HG02678 (cell line): Measurements from ENCODE around the gene KCNQ1.

Source experiments
- ATAC-seq: cut with Tn5 transposase; IDR thresholded peaks from one replicate; pipeline ENCODE4 v1.9.1; 2021; ENCODE audit warnings: mild to moderate bottlenecking, moderate library complexity; ENCODE audit not compliant: unreplicated experiment

Gene KCNQ1

DNA sequence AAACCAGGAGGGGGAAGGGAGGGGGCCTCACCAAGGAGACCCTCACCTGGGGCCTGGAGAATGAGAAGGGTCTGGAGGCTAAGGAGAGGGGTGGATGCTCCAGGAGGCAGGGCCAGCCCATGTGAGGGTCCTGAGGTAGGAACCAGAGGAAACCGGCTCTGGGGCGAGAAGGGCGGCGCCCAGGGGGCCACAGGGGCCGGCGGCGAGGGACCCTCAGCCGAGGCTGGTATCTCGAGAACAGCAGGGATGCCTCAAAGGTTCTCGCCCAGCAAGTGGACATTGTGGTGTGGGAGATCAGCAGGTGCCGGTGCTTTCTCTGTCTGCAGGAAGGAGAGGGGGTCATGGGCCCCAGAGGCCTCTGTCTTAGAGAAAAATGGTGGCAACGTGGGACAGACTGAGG lies 392.8 kb downstream of the KCNQ1 start:
- no peak for ATAC-seq

DNA sequence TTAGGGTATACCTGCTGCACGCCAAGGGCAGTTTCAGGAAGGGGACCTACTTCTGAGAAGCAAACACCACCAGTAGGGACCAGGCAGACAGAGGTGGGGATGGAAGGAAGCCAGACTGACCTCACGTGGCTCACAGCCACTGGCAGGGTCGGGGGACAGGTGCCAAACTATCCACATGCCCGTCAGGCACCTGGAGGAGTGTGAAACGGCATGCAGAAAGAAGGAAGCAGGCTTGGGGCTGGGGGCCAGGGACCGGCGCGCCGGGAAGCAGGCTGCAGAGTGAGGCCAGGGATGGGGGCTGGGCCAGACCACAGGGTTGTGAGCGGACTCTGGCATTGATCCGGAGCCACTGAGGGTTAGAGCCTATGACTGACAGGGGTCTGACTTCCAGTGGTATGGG lies 393.3 kb downstream of the KCNQ1 start:
- ATAC-seq: no peak

DNA sequence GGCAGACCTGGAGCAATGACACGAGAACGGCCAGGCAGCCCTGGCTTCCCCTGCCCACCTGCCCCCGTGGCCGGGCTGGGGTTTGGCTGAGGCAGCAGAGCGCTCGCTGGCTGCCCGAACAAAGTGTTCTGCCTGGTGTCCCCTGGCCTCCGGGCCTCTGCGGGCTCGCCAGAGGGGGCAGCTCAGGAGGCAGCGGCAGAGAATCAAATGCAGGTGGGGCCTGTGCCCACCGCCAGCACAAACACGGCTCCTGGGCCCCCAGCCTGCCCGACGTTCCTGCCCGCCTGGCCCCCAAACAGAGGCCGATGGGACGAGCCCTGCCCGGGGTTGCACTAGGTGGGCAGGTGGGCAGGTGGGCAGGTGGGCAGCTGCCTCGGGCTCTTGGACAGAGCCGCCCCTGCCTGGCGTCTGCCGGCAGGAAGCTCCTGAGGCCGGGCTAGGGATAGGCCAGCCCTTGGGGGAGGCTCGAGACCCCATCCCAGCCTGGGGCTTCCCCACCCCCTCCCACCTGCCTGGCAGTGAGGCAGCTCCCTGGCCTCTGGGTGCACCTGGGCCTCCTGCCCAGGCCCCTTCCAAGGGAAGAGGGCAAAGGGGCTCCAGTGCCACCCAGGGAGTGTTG lies 394.0 kb downstream of the KCNQ1 start:
- no peak for ATAC-seq

DNA sequence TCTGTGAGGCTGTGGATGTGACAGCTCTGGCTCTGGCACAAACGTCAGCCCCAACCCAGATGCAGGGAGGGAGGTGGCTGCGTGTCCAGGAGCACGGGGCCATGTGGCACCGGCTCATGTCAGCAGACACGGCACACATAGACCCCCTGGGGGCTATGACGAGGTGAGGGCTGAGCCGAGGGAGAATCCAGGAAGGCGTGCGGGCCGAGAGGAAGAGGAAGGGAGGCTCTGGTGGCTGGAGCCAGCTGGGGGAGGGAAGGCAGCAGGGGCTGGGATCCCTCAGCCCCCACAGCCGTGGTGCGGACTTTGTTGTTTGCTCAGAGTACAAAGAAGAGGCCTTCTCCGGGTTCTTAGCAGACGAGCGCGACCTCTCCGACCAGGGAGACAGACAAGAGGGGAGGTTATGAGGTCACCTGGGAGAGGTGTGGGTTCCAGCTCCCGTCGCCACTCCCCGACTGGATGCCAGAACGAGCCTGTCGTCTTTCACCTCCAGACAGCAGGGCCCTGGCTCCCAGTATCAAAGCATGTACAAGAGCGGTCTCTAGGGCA lies 394.7 kb downstream of the KCNQ1 start:
- no peak for ATAC-seq

DNA sequence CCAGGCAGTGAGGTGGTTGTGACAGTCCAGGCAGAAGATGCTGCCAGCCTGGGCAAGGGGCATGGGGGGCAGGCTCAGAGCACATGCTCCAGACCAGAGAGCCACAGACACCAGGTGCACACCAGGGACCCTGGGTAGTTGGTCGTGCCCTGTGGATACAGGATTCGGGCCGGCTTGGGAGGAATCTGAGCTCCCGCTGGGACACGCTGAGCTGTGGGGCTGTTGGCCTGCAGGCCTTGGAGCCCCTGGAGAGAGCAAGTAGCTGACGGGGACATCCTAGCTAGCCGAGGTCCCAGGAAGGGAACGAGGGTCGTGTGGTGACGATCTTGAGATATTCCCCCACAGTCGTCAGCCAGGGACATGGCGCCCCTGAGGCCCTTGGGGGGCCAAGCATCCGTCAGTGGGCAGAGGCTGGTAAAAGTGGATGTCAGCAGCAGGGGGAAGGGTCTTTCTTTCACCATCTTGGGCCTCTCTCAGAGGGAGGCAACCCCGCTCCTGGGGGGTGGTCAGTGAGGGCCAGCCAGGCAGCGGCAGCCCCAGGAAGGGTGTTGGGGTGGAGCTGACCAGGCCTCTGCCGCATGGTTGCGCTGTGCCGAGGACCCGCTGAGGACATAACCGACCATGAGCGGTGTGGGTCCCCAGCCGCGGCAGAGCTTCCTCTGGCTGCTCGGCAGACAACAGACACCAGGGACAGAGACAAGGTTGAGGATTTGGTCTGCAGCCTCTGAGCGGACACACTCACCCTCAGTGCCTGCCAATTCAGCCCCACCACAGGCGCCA lies 396.8 kb downstream of the KCNQ1 start:
- ATAC-seq: no peak

DNA sequence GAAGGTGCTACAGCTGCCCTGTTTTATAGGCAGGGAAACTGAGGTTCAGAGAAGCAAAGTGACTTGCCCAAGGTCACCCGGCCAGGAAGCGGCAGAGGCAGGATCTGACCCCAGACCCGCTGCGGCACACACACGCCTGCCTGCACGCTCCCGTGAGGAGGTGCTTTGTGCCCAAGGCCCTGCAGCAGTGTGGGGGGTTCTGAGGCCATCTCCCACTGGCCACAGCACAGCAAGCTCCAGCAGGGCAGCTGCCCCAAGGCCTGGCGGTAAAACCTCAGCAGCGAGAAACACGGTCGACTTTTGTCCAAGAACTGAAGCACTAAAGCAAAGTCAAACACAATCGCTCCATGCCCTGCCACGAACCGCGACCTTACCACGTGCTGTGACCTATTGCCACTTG lies 398.1 kb downstream of the KCNQ1 start:
- ATAC-seq: no peak

DNA sequence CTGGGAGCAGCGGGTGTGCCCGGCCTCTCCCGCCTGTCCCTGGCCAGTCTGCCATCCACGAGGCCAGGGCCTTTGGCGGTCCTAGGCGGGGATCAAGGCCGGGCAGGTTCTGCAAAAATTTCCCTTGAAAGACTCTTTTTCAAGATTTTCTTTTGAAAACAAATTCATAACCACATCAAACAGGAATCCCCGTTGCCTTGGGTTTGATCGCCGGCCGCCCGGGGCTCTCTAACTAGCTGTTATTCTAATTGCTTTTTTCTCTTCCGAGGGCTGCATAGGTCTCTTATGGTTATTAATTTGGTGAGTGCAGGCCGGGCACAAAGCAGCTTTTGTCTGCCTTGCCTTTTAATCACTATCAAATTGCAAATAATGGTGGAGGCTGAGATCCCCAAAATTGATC lies 398.7 kb downstream of the KCNQ1 start:
- no peak for ATAC-seq

DNA sequence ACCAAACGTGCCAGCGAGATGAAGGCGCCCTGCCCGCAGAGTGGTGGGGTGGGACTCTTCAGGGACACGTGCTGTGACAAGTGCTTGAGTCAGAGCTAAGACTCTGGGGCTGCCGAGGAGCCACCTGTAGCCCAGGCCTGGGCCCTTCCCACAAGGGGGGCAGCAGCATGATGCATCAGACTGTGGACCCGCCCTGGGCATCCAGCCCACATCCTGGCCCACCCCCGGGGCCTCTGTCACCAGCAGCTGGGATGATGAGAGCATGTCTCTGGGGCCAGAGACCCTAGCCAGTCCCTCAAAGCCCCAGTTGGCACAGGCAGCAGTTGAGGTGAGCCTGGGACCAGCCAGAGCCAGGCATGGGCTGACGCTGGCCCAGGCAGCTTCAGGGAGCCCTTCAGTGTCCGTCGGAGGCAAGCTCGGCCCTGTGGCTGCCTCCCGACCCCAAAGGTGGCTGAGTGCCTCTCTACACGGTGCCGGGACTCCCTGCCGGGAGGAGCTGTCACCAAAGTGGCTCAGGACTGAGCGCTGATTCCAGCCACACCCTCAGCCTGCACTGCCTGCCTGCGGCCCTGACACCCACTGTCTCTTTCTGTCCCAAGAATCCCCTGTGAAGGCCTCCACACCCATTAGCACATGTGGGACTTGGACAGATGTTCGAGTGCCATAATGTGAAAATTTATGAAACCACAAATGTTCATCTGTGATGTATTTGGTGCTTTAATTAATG lies 399.5 kb downstream of the KCNQ1 start:
- no peak for ATAC-seq

DNA sequence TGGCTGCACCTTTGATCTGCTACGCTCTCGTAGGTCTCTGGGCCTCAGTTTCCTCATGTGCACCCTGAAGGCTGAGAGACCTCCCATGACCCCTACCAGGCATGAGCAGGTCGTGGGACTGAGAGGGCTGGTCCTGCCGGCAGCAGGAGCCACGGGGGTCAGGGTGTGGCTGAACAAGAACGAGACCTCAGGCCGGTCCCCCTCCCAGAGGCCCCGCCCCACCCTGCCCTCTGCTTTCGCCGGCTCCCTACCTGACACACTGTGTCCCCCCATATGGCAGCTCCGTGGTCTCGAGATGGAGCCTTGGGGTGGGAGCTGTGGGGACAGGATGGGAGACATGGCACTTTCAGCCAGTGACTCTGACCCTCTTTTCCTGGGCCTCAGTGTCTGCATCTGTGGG lies 400.2 kb downstream of the KCNQ1 start:
- ATAC-seq: no peak

DNA sequence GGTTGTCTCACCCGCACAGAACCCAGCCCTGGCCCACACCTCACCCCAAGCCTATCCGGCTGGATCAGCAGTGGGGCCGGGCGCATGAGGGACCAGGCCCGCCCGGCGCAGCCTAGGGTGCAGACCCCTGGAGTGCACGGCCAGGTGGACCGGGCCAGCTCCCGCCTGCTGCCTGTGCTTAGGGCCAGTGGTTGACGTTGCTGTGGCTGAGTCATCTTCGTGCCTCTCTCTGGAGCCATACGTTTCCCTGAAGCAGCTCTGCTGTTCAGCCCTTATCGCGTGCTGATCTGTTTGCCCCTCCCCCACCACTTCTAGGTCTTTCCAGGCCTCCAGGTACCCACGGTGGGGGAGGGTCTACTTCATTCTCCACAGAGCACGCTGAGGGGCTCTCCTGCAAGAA lies 401.2 kb downstream of the KCNQ1 start:
- no peak for ATAC-seq

DNA sequence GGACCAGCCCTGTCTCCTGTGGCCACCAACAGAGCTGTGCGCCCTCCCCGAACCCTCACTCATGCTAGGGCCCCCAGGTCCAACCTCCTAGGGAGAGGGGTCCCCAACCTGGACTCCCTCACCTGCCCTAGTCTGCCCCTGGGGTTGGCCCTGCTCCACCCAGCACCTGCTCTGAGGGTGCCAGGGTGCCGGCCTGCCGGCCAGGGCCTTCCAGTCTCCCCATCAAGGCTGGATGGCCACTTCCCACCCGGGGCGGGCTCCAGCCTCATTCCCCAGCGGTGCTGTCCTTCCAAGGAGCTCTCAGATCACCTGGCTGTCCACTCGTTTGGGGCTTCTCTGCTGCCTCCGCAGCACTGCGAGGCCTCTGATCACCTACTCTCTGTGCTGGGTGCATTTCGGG lies 401.7 kb downstream of the KCNQ1 start:
- ATAC-seq: no peak

DNA sequence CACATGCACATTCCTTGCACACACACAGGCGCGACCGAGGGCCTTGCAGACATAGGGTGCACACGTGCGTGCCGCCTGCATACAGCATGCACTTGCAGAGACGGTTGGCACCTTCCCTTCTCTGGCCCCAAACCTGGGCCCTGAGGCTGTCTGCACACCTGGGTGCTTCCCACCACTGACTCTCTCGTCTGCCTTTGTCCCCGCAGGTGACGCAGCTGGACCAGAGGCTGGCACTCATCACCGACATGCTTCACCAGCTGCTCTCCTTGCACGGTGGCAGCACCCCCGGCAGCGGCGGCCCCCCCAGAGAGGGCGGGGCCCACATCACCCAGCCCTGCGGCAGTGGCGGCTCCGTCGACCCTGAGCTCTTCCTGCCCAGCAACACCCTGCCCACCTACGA lies 402.8 kb downstream of the KCNQ1 start:
- ATAC-seq: no peak

DNA sequence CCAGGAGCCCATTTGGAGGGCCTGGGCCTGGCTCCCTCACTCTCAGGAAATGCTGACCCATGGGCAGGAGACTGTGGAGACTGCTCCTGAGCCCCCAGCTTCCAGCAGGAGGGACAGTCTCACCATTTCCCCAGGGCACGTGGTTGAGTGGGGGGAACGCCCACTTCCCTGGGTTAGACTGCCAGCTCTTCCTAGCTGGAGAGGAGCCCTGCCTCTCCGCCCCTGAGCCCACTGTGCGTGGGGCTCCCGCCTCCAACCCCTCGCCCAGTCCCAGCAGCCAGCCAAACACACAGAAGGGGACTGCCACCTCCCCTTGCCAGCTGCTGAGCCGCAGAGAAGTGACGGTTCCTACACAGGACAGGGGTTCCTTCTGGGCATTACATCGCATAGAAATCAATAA lies 403.7 kb downstream of the KCNQ1 start:
- no peak for ATAC-seq

DNA sequence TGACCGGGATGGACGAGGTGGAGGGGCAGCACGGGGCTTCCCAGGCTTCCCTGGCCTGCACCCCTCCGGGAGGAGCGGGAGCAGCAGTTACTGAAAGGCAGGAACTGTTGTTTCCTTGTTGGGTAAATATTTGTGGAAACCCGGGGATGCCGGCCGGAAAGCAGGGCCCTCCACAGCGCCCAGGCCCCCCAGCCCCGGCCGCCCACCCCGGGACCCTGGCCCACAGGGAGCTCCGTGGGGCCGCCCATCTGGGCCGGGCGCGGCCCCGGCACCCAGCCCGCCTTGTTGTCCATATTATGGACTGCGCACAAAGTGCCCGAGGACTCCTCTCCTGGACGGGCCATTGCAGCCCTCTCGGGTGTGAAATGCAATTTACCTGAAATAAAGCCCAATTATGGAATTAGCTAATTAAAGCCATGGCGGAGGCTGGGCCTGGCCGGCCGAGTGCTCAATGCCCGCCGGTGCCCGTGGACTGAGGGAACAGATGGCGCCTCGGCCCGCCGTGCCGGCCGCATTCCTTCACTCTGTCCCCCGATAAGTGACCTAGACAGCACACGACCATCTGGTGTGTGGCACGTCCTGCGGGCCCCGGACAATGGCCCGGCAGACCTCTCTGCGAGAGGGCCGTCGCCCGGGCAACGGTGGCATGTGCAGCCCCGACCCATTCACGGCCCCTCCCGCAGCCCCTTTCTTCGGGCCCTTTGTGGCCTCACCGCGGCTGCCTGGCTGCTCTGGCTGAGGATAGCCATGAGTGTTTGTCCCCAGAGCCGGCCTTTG lies 405.4 kb downstream of the KCNQ1 start:
- ATAC-seq: no peak

DNA sequence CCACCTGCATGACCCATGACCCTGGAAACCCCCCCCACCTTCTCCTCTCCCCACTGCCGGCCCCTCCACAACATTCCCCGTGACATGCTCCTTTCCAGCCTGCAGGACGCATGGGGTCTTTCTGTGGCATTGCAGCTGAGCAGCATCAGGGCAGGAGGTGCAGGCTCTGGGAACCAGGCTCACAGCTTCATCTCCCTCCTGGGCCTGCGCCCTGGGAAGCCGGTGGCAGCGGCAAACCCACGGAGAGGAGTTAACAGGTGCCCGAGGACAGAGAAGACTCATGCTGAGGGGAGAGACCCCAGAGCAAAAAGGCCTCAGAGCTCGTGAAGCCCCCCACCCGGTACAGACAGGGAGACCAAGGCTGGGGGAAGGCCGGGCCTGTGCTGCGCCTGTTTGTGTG lies 408.6 kb downstream of the KCNQ1 start:
- ATAC-seq: no peak

DNA sequence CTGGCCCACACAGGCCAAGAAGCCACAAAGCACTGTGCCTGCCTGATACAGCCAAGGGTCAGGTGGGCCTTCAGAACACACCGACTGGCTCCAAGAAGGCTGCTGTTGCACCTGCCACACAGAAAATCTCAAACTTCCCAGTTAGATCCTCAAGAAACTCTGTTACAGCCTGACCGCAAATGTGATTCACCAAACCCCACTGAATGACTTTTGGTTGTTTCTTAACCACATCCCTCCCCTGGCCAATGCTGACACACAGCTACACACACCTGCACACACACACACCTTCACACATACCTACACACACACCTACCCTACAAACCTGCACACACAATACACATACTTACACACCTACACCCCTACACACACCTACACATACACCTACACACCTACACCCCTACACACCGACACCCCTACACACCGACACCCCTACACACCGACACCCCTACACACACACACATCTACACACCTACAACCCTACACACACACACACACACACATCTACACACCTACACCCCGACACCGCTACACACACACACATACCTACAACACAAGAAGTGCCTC lies 409.3 kb downstream of the KCNQ1 start:
- no peak for ATAC-seq

DNA sequence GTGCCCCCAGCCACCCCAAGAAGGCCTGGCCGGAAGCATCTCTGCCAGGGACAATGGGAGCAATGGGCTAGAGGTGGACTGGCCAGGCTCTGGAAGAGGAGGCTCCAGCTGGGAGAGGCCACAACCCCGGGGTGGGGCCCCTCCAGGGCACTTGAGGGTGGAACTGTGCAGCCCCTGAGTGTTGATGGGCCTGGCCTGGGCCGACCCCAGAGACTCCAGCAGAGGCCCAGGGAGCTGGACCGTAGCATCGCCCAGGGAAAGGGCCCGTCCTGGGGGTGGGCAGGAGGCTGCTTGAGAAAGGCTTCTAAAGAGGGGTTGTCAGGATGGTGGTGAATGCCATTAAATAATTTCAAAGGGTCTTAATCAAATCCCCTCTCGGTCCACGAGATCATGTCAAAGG lies 410.4 kb downstream of the KCNQ1 start:
- ATAC-seq: no peak

DNA sequence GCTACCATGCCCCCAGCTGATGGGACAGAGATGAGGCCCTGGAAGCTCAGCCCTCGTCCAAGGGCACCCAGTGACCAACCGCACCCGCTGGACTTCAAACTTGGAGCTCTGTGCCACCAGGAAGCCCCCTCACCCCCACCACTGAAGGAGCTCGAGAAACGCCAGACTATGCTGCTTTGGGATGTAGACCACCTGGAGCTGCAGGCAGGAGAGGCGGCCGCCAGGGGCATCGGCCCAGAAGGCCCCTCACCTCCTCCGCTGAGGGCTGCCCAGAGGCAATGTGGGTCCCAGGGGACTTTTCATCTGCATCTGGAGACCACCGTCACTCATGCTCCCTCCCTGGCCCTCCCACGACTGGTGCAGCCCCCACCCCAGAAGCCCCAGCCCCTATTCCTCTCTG lies 412.5 kb downstream of the KCNQ1 start:
- ATAC-seq: no peak

DNA sequence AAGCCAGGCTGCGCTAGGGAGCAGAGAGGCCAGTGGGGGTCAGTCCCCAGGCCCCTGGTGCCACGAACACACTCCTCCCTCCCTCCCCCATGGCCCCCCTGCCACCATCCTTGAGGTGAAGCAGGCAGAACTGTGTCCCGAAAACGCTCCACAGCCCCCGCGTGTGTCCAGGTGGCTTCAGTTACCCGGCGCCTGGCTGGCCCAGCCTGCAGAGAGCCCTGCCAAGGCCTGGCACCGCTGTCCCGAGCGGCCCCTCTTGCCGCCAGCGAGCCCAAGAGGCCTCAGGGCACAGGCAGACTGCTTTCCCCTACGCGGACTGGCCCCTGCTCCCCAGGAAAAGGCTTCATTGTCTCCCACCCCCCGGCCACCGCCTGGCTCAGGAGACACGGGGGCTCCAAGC lies 413.1 kb downstream of the KCNQ1 start:
- ATAC-seq: no peak

DNA sequence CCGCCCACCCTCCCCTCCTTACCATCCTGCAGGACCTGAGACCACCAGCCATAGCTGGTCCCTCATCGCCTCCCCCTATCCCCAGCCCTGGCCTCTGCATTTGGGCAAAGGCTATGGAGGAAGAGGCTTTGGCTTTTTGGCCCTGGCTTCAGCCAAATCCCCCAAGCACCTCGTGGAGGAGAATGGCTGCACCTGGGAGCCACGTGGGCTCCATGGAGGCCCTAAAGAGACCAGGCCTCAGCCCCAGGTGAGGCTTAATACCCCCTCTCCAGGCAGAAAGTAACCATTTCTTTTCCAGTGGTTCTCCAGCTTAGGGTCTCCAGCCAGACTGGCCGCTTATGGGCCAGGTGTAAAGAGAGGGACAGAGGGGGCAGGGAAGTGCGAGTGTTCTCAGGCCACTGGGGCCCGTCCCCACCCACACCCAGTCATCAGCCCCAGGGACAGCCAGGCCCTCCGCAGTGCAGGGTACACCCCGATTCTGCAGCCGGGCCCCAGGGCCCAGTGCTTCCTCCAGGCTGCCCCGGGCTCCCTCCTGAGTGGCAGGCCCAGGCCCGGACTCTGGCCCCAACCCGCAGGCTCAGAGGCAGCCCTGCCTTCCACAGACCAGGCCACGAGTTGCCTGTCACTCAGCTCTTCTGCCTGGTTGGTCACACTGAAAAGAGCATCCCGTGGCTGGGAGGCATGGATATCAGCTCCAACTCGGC lies 414.3 kb downstream of the KCNQ1 start:
- no peak for ATAC-seq
